SKM-1 (cell line): Measurements from ENCODE around the gene LYZL1.
"Not testable (repeated sequence)": the region's sequence is repeated elsewhere in the genome, so short reads cannot be mapped to it uniquely, and the experiment has no call there.

ENCODE experiments used
- DNase-seq: peaks from one replicate; lab custom pipeline; 2025; ENCODE audit not compliant: unreplicated experiment; lab: John Stamatoyannopoulos, UW

Gene LYZL1

GRCh38 chr10:29304995-29305335 lies 16.1 kb downstream of the LYZL1 start:
- DNase-seq: no peak

DNA sequence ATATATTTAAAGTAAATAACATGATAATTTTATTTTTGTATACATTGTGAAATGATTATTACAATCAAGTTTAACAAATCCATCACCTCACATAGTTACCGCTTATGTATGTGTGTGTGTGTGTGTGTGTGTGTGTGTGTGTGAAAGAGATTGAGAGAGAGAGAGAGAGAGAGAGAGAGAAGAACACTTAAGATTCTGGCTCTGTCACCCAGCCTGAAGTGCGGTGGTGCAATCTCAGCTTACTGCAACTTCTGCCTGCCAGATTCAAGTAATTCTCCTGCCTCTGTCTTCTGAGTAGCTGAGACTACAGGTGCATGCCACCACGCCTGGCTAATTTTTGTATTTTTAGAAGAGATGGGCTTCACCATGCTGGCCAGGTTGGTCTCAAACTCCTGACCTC lies 17.8 kb downstream of the LYZL1 start:
- DNase-seq: no peak

DNA sequence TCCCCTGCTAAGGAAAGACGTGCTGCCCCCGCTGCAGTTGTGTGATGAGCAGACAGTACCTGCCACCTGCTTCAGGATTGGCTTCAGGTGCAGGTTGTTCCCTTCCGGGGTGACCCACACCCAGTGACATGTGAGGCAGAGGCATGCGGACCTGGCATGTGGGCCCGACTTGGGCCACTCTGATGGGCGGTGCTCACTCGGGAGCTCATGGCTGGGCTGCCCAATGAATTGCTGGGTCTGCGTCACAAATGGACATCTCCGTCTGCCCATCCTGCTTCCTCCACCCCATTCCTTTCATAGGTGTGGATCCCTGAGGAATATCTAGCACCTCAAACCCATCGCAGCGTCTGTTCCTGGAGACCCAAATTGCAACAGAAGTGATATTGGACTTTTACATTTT lies 19.3 kb downstream of the LYZL1 start:
- DNase-seq: not testable (repeated sequence)

DNA sequence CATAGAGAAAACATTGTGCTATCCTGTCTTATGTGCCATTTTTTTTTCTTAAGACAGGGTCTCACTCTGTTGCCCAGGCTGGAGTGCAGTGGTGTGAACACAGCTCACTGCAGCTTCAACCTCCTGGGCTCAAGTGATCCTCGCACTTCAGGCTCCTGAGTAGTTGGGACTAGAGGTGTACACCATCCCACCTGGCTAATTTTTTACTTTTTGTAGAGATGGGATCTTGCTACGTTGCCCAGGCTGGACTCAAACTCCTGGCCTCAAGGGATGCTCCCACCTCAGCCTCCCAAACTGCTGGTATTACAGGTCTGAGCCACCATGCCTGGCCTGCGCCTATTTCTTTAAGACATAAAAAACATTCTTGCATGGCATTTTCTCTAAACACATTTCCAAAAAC lies 20.6 kb downstream of the LYZL1 start:
- no peak for DNase-seq

DNA sequence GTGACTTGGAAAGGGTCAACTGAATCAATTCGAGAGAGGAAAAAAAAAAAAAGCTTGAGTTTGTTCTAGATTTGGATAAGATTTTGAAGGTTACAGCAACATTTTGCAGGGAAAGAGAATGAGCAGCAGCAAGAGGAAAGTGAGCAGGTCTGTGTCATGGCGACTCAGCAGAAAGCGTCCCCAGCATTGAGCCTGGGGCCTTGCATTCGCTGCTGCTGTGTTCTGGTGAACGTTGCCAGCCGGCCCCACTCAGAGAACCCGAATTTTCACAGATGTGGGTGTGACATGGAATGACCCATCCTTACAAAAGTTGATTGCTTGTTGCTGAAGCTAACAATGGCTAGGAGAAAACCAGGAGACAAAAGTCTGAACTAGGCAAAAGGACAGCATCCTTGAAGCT lies 21.6 kb downstream of the LYZL1 start:
- DNase-seq: not testable (repeated sequence)

DNA sequence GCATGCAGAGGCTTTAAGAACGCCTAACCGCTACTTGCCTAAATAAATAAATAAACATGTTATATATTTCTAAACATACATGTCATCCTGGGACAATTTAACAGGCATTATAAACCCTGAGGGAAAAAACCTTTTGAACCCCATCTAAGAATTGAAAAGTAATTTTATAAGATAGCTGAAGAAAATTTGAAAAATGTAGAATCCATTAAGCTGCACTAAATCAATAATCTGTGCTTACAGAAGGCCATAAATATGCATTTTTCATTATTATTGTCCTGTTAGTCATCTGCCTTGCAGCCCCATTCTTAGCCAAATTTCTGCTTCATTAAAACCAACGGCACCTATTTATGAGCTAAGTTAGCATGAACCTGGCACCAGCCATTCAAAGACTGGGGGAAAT lies 24.2 kb downstream of the LYZL1 start:
- no peak for DNase-seq

DNA sequence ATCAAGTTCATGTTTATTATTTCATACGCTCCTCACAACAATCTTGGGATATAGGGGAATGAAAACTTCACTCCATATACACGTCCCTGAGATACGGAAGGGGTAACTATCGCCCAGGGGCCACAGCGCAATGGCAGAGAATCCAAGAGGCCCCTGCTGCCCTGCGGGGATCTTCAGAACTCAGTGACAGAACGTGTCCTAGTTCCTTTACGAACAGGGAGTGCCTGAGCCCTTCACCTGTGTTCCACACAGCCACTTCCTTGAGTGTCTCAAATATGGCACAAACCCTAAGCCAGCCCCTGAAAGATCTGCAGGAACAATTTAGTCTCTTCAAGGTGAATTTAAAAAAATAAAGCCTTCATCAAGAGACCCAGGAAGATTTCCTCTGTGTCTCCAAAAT lies 25.9 kb downstream of the LYZL1 start:
- DNase-seq: no peak

DNA sequence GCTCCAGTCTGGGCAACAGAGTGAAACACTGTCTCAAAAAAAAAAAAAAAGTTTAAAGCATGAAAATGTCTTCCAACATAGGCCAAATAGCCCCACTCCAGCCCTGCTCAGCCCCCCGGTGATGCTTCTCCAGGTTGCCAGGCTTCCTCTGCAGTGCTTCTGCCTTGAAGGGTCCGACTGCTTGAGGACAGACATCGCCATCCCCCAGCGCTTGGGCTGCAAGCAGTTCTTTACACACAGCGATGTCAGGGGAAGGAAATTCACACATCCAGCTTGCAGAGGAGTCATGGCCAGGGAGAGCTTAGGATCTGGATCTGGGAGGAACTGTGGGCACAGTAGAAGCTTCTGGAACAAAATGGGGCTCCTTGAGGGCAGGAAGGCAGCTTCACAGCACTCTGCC lies 26.9 kb downstream of the LYZL1 start:
- DNase-seq: no peak

DNA sequence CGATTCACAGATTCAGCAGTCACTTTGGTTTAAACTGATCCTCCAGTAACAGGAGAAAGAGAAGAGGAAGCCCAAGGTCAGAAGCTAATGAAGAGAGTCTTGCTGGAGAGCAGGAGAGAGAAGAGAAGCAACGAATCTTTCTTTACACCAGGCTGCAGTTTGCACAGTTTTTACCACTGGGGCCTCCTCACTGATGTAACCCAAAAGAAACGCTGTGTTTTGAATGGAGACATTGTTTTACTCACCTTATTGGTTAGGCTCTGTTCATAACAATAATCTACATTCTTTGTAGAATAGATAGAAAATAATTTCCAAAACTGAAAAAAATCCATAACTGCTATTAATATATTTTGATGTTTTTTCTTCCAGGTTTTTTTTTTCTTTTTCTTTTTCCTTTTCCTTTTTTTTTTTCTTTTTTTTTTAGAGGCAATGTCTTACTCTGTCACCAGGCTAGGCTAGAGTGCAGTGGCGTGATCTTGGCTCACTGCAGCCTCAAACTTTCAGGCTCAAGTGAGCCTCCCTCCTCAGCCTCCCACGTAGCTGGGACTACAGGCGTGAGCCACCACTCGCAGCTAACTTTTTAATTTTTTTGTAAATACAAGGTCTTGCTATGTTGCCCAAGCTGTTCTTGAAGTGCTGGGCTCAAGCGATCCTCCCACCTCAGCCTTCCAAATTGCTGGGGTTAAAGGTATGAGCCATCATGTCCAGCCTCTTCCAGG lies 27.6 kb downstream of the LYZL1 start:
- DNase-seq: no peak

- DNase-seq: no peak
These were observed 28.2 kb downstream of the LYZL1 start for GRCh38 chr10:29317027-29317420.

DNA sequence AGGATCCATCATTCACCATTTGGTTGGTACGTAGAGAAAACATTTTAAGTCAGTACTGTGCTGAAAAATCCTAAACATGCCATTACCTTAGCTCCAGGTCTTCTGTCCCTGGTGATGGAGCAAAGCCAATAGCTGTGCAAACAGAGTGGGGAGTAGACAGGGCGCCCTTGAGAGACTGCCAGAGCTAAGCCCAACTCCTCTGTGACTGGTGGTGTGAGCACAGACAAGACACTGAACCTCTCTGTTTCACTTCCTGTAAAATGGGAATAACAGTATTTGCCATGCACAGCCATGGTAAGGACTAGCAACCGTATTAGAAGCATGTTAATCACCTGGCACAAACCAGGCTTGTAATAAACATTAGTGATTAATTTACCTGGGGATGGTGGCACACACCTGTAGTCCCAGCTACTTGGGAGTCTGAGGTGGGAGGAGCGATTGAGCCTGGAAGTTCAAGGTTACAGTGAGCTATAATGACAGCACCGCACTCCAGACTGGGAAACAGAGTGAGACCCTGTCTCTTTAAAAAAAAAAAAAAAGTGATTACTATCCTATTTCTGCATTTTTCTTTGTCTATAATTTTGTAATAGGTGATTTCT lies 28.7 kb downstream of the LYZL1 start:
- DNase-seq: no peak

DNA sequence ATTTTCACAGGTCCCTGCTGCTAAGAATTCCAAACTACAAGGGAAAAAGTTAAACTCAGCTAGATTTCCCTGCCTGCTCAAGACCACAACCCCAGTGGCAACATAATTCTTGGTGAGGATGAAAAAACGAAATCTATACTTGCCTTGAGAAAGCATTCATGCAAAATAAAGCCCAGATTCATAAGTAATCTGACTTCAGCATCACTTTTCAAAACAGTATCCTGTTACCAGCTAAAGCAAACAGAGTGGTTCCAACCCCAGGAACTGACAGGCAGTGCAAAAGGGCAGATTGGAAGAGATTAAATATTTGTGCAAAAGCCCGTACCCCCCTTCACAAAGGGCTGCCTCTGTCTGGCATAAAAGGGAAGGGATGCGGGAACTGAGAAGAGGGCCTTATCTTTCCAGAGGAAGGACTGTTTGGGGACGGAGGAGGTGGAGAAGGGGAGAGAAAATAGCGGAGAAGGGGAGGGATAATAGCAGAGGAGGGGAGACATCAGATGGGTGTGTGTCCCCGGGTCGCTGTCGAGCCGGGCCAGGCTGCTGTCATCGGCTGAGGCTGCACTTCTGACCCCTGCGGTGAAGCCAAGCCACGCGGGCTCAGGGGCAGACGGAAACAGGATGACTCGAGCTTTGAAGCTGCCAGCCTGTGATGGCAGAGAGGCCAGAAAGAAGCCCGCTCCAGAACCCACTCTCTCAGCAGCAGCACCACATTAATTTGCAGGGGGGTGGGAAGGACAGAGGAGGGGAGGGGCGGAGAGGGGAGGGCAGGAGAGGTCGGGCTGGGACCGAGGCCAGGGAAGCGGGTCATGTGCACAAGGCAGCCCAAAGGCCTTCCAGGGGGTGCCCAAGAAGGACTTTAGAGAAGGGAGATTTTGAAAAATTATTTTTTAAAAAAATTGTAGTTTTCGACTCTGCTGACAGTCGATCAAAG lies 29.5 kb downstream of the LYZL1 start:
- not testable (repeated sequence) for DNase-seq

GRCh38 chr10:29319205-29319781 lies 30.4 kb downstream of the LYZL1 start:
- DNase-seq: no peak

GRCh38 chr10:29320680-29321121 lies 31.8 kb downstream of the LYZL1 start:
- DNase-seq: not testable (repeated sequence)

GRCh38 chr10:29321656-29322055 lies 32.8 kb downstream of the LYZL1 start:
- DNase-seq: no peak

GRCh38 chr10:29322918-29323317 lies 34.0 kb downstream of the LYZL1 start:
- DNase-seq: no peak

DNA sequence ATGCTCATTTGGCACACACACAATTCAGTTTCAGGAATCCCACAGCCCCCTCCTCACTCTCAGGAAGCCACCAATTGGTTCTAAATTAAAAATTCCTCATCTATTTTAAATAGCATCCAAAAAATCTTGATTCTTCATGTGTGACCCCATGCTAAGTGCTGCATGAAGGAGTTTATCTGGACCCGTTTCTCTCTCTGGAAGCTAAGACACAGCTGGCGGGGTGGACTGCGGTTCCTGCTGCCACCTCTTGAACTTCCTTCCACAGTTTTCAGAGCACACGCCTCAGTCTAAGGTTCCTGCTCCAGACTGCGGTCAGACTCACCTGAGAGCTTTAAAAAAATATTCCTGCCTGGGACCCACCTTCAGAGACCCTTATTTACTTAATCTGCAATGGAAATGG lies 34.5 kb downstream of the LYZL1 start:
- DNase-seq: no peak

- DNase-seq: no peak
These were observed 35.5 kb downstream of the LYZL1 start for GRCh38 chr10:29324220-29324841.

DNA sequence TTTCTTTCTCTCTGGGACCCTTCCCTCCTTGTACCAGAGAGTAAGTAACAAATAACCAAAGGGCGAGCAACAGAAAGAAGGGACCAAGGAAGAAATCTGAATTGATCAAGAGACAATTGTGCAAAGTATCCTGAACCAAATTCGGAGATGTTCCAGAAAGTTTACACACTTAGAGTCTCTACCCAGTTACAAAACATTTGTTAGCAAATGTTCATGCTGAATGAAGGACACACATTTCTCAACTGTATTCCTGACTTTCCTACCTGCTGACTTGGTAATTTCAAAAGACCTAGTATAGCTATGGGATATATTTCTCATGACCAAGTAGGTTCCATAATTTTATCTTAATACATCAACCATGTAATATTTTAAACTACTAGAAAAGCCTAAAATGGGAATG lies 37.4 kb downstream of the LYZL1 start:
- no peak for DNase-seq

GRCh38 chr10:29326886-29327745 lies 38.2 kb downstream of the LYZL1 start:
- DNase-seq: no peak
